Retinal pigment epithelial cell (primary cell): ENCODE measurements around the gene ARHGAP28.

Source experiments
- DNase-seq: peaks from one replicate; pipeline ENCODE4 v3.0.0-alpha.2; 2010; ENCODE audit warnings: low read depth
- H3K4me3 ChIP-seq: 2 replicates; pipeline ENCODE4 v1.5.1; 2011; ENCODE audit warnings: mild to moderate bottlenecking, low read length, control low read depth, moderate library complexity
- TF ChIP-seq, protein P1 (sequence below): conservative IDR thresholded peaks from 2 replicates; pipeline ENCODE4 v1.5.1; 2011; ENCODE audit warnings: low read depth, low read length, control low read depth, inconsistent platforms

The ARHGAP28 gene

DNA sequence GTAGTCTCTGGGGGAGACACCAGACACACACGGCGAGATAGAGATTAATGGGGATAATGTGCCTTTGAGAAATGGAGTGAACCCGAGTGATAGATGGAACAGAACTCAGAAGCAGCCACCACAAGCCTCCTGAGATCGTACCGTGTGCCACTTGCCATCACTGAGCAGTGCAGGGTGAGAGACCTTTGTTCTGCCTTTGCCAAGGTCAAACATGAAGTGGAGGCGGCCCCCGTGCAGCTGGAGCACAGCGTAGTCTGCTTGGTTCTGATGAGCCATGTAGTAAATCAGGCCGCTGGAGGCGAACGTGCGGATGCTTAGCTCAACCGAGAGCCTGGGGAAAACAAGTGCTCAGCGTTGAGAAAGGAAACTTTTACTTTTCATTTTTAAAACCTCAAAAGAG, 221.1 kb downstream of the ARHGAP28 start:
- TF ChIP-seq, protein P1, sequence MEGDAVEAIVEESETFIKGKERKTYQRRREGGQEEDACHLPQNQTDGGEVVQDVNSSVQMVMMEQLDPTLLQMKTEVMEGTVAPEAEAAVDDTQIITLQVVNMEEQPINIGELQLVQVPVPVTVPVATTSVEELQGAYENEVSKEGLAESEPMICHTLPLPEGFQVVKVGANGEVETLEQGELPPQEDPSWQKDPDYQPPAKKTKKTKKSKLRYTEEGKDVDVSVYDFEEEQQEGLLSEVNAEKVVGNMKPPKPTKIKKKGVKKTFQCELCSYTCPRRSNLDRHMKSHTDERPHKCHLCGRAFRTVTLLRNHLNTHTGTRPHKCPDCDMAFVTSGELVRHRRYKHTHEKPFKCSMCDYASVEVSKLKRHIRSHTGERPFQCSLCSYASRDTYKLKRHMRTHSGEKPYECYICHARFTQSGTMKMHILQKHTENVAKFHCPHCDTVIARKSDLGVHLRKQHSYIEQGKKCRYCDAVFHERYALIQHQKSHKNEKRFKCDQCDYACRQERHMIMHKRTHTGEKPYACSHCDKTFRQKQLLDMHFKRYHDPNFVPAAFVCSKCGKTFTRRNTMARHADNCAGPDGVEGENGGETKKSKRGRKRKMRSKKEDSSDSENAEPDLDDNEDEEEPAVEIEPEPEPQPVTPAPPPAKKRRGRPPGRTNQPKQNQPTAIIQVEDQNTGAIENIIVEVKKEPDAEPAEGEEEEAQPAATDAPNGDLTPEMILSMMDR: no peak
- no peak for DNase-seq
- no peak overlapping the region for H3K4me3 ChIP-seq

DNA sequence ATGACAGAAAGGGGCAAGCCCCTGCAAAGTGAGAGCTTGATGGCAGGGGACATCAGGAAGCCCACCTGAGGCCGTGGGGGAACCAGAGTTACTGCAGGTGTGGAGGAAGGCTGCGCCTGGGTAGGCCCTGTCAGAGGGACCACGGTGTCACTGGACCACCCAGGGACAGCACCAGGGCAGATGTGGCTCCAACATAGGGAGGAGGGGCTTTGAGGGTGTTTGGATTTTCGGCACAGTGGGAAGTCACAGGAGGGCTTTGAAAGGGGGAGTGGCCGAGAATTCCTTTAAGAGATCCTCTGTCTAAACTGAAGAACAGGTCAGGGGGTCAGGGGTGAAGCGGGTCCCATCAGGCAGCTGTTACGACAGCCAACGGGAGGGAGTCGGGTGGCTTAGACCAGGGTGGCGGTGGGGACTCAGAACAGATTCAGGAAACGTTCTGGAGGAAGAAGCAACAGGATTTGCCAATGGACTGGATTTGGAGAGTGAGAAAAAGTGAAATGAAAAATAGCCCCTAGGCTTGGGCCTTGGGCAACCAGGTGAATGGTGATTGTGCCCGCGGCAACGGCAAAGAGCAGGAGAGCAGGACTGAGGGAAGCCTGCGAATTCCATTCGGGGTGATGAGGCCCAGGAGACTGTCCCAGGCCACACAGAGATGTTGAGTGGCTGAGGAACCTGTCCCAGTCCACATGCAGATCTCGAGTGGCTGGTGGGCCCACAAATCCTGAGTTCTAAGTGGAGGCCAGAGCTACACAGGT, 222.0 kb downstream of the ARHGAP28 start:
- TF ChIP-seq, protein P1: no peak
- no peak overlapping the region for H3K4me3 ChIP-seq
- no peak for DNase-seq

DNA sequence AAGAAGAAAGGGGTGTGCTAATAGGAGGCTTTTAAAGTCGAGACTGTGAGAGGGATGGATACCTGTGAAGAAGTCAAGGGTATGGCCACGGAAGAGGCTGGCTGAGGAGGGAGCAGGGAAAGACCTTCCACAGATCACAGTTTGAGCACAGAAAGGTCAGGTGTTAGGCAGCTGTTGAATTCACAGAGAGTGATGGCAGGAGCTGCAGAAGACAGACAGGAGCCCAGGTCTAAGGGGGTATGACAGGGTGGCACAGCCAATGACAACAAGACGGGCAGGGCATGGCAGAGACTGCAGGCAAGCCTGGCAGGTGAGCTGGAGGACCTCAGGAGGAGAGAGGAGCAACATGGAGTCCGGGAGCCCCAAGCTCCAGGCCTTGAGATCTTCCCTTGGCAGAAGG, 225.0 kb downstream of the ARHGAP28 start:
- TF ChIP-seq, protein P1: no peak
- no peak overlapping the region for H3K4me3 ChIP-seq
- DNase-seq: no peak

DNA sequence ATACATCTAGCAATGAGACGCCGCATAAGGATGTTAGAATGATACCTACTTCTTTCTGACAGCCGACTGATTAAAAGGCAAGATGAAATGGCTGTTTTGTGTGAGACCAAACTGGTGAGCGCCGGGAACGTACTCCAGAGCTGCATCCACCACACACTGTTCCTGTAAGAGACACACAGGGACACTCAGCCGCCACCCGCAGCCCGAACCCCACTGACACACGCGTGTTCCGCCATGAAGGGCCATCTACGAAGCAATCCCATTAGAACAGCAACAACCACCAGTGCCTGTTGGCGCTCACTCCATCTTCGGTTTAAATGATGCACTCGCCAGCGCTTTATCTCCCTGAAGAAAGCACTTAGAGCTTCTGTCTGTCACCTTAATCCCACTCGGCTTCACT, 225.8 kb downstream of the ARHGAP28 start:
- no peak for DNase-seq
- TF ChIP-seq, protein P1: no peak
- H3K4me3 ChIP-seq: no peak overlapping the region

DNA sequence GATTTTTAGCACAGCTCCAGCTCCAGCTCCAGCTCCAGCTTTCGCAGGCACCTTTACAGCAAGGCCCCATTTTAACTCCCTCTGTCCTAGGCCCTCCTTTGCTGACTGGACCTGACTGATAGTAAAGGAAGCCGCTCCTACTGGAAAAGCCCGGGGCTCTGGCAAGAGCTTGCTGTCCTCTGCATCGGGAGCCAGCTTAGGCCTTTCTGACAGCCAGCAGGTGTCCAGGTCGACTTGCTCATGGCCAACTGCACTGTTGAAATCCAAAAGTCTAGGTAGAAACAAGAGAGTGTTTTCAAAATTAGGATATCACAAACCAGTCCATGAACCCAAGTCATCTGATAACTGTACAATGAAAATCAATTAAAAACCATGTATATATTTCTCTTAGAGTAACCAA, 227.0 kb downstream of the ARHGAP28 start:
- H3K4me3 ChIP-seq: no peak overlapping the region
- no peak for DNase-seq
- TF ChIP-seq, protein P1: no peak

DNA sequence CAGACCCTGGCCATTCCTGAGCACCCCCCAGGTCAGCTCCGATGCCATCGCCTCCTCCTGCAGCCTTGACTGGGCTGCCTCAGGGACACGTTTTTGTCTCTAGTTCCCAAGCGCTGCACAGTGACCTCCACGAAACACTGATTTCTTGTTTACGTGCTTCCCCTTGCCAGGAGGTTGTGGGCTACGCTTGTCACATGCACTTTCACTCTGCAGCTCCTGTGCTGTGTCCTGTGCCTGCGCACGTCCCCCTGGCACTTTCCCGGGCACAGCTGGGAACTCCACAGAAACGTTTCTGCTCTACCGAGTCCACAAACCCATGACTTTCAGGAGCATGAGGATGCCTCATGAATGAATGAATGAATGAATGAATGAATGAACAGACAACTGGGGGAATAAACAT, 227.5 kb downstream of the ARHGAP28 start:
- TF ChIP-seq, protein P1: no peak
- no peak for DNase-seq
- H3K4me3 ChIP-seq: no peak overlapping the region

DNA sequence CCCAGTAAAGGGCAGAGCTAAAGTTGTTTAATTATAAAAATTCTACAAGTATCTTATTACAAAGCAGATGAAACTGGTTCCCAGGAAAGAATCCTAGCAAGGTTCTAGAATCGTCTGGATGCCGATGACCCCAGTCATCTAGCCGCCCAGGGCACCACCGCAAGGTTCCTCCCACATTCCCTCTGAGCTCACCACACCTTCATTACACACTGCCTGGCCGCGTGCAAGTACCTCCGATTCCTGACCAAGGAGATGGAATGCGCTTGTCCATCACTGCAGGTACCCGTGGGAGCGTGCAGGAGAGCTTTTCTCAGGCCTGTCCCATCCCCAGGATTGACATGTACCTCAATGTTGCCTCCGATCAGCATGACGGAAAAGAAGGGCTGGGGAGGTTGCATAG, 229.6 kb downstream of the ARHGAP28 start:
- no peak for DNase-seq
- no peak overlapping the region for H3K4me3 ChIP-seq
- TF ChIP-seq, protein P1: no peak
